HFF-Myc (cell line): ENCODE data around the gene DEPDC5.
A peak's percentile ranks its signal among the peaks of the same experiment; 100 is the strongest.

ENCODE experiments used
- DNase-seq: peaks from one replicate; pipeline ENCODE4 v3.0.0-alpha.2; 2011; ENCODE audit warnings: low read depth; ENCODE audit errors: extremely low read depth
- H3K4me3 ChIP-seq: replicated peaks from 2 replicates; pipeline ENCODE4 v1.5.1; 2011; ENCODE audit warnings: low read depth, mild to moderate bottlenecking, control low read depth, low read length
- TF ChIP-seq, protein P1 (sequence below): IDR thresholded peaks from 2 replicates; pipeline ENCODE4 v1.5.1; 2012; ENCODE audit warnings: mild to moderate bottlenecking, low read depth, low read length, control low read depth; ENCODE audit errors: missing control alignments

DEPDC5 gene

DNA sequence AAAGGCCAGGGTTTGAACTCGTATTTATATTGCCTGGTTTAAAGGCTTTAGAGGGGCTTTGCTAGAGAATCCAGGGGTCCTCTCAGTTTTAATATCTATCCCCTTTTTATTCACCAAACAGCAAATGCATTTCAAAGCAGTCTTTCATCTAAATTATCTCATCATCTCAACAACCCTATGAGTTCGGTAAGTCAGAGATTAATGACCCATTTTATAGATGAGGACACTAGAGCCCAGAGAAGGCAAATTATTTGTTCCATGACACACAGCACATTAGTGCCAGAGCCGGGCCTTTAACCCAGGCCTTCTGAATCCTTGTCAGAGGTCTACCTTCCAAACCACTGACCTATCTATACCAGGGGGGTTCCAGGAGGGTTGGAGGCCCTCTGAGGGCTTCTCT, 173.7 kb downstream of the DEPDC5 start:
- no peak overlapping the region for H3K4me3 ChIP-seq
- TF ChIP-seq, protein P1, sequence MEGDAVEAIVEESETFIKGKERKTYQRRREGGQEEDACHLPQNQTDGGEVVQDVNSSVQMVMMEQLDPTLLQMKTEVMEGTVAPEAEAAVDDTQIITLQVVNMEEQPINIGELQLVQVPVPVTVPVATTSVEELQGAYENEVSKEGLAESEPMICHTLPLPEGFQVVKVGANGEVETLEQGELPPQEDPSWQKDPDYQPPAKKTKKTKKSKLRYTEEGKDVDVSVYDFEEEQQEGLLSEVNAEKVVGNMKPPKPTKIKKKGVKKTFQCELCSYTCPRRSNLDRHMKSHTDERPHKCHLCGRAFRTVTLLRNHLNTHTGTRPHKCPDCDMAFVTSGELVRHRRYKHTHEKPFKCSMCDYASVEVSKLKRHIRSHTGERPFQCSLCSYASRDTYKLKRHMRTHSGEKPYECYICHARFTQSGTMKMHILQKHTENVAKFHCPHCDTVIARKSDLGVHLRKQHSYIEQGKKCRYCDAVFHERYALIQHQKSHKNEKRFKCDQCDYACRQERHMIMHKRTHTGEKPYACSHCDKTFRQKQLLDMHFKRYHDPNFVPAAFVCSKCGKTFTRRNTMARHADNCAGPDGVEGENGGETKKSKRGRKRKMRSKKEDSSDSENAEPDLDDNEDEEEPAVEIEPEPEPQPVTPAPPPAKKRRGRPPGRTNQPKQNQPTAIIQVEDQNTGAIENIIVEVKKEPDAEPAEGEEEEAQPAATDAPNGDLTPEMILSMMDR = no peak

DNA sequence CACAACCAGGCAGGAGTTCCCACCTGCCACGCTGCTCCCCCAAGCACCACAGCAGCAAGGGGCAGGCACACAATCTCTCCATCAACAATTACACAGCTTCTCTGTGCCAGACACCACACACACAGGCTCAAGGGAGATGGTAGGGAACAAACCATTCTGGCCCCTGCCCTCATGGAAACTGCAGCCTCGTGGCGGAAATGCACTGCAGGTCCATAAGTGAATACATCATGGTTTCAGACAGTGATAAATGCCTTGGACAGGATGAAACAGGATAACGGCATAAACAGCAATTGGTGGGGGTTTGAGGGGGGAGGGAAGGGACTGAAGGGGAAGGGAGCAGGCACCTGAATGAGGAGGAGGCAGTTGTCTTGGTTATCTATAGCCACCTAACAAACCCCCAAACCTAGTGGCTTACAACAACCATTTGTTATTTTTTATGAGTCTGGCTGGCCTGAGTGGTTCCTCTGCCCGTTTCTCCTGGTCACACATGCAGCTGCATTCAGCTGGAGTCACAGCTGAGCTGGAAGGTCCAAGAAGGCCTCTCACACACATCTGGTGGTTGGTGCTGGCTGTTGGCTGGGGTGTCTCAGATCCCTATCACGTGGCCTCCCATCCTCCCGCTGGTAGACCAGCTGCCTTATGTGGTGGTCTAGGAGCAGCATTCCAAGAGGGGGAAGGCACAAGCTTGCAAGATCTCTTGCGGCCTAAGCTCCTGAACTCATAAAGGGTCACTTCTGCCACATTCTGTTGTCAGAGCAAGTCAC, 175.5 kb downstream of the DEPDC5 start:
- TF ChIP-seq, protein P1 = no peak
- peak; percentile 38 for DNase-seq
- no peak overlapping the region for H3K4me3 ChIP-seq

More for the DNA sequence above, 173.7 kb downstream of the DEPDC5 start:
- DNase-seq = no peak

DNA sequence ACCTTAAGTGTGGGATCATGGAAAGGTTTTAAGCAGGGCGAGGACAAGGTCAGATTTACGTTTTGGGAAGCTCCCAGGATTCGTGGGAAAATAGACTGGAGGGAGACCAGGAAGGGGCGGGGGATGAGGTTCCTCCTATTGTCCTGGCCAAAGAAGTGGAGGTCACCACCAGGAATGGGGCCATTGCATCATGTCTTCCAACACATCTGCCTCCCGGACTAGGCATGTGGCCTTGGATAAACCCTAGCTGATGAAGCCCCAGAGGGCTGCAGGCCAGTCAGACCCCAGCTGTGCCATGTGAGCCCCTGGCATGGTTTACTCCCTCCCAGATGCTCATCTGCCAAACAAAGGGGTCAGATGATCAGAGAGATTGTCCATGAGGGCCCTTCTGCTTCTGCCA, 179.0 kb downstream of the DEPDC5 start:
- TF ChIP-seq, protein P1 = no peak
- no peak for DNase-seq
- no peak overlapping the region for H3K4me3 ChIP-seq

DNA sequence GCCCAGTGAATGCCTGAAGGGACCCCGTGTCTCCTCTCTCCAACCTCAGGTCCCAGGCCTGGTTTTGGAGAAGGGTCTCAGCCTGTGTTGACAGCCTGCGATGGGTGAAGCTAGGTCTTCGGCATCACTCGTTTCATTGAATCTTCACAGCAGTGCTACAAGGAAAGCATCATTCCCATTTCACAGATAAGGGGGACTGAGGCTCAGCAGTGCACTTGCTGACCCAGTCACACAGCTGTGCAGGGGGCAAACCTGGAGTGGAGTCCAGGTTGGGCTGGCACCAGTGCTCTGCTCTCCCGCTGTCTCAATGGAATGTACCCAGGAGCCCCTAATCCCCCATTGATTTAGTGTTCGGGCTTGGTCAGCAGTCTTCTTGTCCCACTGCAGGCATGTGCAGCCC, 179.6 kb downstream of the DEPDC5 start:
- H3K4me3 ChIP-seq = no peak overlapping the region
- no peak for DNase-seq
- TF ChIP-seq, protein P1 = no peak

DNA sequence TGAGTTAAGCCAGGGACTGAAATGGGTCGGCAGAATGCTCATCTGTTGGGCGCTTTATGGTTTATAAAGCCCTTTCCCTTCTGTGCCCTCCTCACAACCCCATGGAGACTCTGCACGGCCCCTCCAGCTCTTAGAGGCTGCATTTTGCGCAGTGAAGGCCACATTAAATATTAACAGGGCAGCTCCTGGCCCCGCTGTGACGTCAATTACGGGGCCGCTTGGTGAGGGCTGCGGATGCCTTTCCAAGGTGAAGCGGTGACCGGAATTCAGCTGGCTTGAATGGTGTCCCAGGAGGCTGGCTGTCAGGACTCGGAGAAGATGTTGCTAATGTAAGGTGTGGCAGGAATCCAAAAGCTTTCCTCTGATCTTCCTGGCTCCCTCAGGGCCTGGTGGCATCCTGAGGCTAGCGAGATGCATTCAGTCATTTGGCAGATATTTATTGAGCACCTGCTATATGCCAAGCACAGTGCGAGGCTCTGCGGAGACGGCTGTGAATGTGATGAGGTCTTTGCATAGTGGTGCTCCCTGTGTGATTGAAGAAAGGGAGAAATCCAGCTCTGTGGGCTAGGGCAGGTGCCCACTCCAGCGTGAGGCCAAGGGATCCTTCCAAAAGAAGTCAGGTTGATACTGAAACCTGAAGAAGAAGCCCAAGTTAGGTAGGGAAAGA, 180.1 kb downstream of the DEPDC5 start:
- no peak for DNase-seq
- TF ChIP-seq, protein P1 = no peak
- no peak overlapping the region for H3K4me3 ChIP-seq

DNA sequence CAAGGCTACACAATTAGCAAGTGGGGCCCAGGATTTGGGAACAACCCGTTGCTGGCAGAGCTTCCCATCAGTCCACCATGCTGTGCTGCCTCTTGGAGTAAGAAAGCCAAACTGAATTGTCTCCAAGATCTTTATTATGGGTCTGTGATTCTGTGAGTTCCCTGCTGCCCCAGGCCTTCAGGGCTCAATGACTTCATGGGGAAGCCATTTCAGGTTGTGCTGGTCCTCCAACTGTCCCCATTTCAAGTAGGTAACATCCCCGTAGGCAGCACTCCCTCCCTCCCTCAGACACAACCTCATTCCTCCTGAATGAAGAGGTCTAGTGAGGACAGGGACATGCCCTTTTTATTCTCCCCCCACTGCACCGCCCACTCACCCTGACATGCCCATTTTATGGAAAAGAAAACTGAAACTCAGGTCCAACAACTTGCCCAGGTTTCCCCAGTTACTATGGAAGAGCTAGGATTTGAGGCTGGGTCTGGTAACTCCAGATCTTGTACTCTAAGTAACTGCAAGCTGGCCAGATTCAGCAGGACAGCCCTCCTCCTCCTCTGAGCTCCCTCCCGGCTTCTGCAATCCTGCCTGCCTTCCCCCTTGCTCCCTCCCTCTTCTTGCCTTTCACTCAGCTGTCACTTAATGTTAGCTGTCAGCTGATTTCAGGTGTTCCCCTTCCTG, 182.3 kb downstream of the DEPDC5 start:
- no peak for DNase-seq
- TF ChIP-seq, protein P1 = no peak
- H3K4me3 ChIP-seq = no peak overlapping the region
